ENCODE measurements around the gene CPN2.

CPN2 gene

GRCh38 chr3:194310060-194310835 lies 40.9 kb downstream of the CPN2 start:
- DNase-seq: no peak

GRCh38 chr3:194308601-194309449 lies 42.3 kb downstream of the CPN2 start:
- no peak for DNase-seq

- no peak for DNase-seq
Measured at GRCh38 chr3:194307849-194308248, 43.3 kb downstream of the CPN2 start.

GRCh38 chr3:194306771-194307640 lies 44.1 kb downstream of the CPN2 start:
- no peak for DNase-seq

GRCh38 chr3:194306109-194306686 lies 44.9 kb downstream of the CPN2 start:
- no peak for DNase-seq

GRCh38 chr3:194305356-194306108 lies 45.6 kb downstream of the CPN2 start:
- no peak for DNase-seq

- DNase-seq: no peak
Measured at GRCh38 chr3:194304186-194304917, 46.8 kb downstream of the CPN2 start.

- no peak for DNase-seq
Measured at GRCh38 chr3:194303749-194304148, 47.4 kb downstream of the CPN2 start.

GRCh38 chr3:194301730-194302129 lies 49.4 kb downstream of the CPN2 start:
- no peak for DNase-seq

- no peak for DNase-seq
Measured at GRCh38 chr3:194300936-194301335, 50.2 kb downstream of the CPN2 start.

GRCh38 chr3:194300382-194300758 lies 50.8 kb downstream of the CPN2 start:
- no peak for DNase-seq

- no peak for DNase-seq
Measured at GRCh38 chr3:194298331-194299227, 52.5 kb downstream of the CPN2 start.

- DNase-seq: no peak
Measured at GRCh38 chr3:194296454-194297263, 54.5 kb downstream of the CPN2 start.

- DNase-seq: no peak
Measured at GRCh38 chr3:194294895-194295214, 56.3 kb downstream of the CPN2 start.

- DNase-seq: no peak
Measured at GRCh38 chr3:194294199-194294894, 56.8 kb downstream of the CPN2 start.

- no peak for DNase-seq
Measured at GRCh38 chr3:194293546-194294198, 57.5 kb downstream of the CPN2 start.

- no peak for DNase-seq
Measured at GRCh38 chr3:194292331-194292730, 58.8 kb downstream of the CPN2 start.
